ENCODE measurements around the gene ABI3BP.

- no peak for TF ChIP-seq CTCF (conservative IDR thresholded peaks at IDR 0.05 in 1 of 2, IDR thresholded peaks at IDR 0.05 in 1 of 2; ENCODE audit: low read depth in 1 of 2, low read length in 2 of 2)
- no peak for TF ChIP-seq EZH2 (IDR thresholded peaks at IDR 0.05; ENCODE audit: low read length, missing control alignments)
These were observed 5.1 kb downstream of the ABI3BP start for GRCh38 chr3:100988080-100988479.

Data from fibroblast of lung (primary cell).